ENCODE data around the gene POLR2L. TPM values are rescaled to one million over a fixed set of nuclear protein-coding genes. Genes with fewer than 3 reads are reported as not detected.

The POLR2L gene
- total and polyA plus RNA-seq, 2 experiments from 2014 or later, result 113 to 804 TPM

DNA sequence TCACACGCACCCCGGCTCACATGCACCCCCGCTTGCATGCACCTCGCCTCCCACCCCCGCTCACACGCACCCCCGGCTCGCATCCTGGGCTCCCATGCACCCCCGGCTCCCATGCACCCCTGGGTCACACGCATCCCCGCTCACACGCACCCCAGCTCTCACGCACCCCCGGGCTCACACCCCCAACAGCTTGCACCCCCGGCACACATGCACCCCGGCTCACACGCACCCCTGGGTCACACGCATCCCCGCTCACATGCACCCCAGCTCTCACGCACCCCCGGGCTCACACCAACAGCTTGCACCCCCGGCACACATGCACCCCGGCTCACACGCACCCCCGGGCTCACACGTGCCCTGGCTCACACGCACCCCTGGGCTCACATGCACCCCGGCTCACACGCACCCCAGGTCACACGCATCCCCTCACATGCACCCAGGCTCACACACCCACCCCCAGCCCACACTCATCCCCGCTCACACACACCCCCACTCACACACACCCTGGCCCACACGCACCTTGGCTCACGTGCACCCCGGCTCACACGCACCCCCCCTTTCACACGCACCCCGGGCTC lies 16.5 kb upstream of the POLR2L start:
- Histone ChIP-seq H3K9me2 (ENCODE audit: insufficient read depth) (no peaks in the 10 kb centered on the region), H3K79me2 (ENCODE audit: insufficient read depth) (0 out of 2 replicates have a peak, but pooled peaks cover 5% of the 10 kb centered on the region), H3K36me3 (ENCODE audit: low read depth) (no peaks in the 10 kb centered on the region), H3K4me2 (ENCODE audit: unreplicated experiment) (no peak overlapping the region), H3K4me3 (no peak overlapping the region), H3K27ac (no peak overlapping the region), H3F3A (ENCODE audit: insufficient read depth) (no peaks in the 10 kb centered on the region), H3K9ac (no peak overlapping the region), H4K20me1 (ENCODE audit: insufficient read depth) (no peaks in the 10 kb centered on the region), H3K9me3 (ENCODE audit: low read depth) (no peaks in the 10 kb centered on the region), H2AFZ (no peak overlapping the region), H3K4me1 (ENCODE audit: insufficient read depth) (0 out of 2 replicates have a peak, but pooled peaks cover 7% of the 10 kb centered on the region), H3K27me3 (replicated peaks; ENCODE audit: insufficient read depth) (no peaks in the 10 kb centered on the region)
- in situ Hi-C loops (cut with MboI), result no loop called here
- TF ChIP-seq EZH2 (IDR thresholded peaks at IDR 0.05; ENCODE audit: insufficient read depth, poor library complexity, severe bottlenecking) (no peak), EZH2phosphoT487 (IDR thresholded peaks at IDR 0.05; ENCODE audit: insufficient read depth, low read depth) (no peak)
- WGBS, 2 experiments (ENCODE audit: low coverage in 1 of 2, low lambda C conversion rate in 2 of 2, missing lambda C conversion rate in 2 of 2), result 78 to 93% methylated on average over 3 to 37 of the region's 37 CpGs
- DNase-seq, result no peak

DNA sequence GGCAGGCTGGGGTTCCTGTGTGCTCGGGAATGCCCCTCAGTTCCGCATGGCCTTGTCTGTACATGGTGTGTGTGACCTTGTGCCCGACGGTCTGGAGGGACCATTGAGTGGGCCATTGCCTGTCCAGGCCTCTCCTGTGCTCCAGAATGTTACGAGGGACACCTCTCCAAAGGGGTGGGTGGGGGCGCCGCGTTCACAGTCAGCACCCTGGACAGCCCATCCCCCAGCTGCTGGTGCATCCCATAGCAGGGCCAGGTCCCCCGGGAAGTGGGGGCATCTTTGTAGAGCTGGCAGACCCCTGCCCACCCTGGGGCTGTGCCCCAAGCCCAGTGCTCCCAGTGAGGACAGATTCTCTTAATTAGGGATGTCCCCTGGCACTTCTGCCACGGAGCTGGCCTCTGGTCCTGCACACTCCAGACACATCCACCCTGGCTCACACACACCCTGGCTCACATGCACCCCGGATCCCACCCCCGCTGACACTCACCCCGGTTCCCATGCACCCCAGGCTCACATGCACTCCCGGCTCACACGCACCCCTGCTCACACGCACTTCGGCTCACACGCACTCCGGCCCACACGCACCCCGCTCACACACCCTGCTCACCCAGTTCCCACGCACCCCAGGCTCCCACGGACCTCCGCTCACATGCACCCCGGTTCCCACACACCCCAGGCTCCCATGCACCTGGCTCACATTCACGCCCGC lies 15.9 kb upstream of the POLR2L start:
- H3K4me3 ChIP-seq, result no peak overlapping the region
- WGBS, 2 experiments (ENCODE audit: low coverage in 1 of 2, low lambda C conversion rate in 2 of 2, missing lambda C conversion rate in 2 of 2), result 80 to 89% methylated on average over 25 to 27 of the region's 27 CpGs
- in situ Hi-C loops (cut with MboI), result no loop called here
- H3K4me2 ChIP-seq (ENCODE audit: unreplicated experiment), result no peak overlapping the region
- no peak overlapping the region for H3K27ac ChIP-seq
- H3K79me2 ChIP-seq (ENCODE audit: insufficient read depth), result 0 out of 2 replicates have a peak, but pooled peaks cover 5% of the 10 kb centered on the region
- H3K9me3 ChIP-seq (ENCODE audit: low read depth), result no peaks in the 10 kb centered on the region
- H3K36me3 ChIP-seq (ENCODE audit: low read depth), result no peaks in the 10 kb centered on the region
- H3F3A ChIP-seq (ENCODE audit: insufficient read depth), result no peaks in the 10 kb centered on the region
- no peak overlapping the region for H3K9ac ChIP-seq
- DNase-seq, result no peak
- H3K9me2 ChIP-seq (ENCODE audit: insufficient read depth), result no peaks in the 10 kb centered on the region
- no peak overlapping the region for H2AFZ ChIP-seq
- H3K4me1 ChIP-seq (ENCODE audit: insufficient read depth), result 0 out of 2 replicates have a peak, but pooled peaks cover 7% of the 10 kb centered on the region
- TF ChIP-seq EZH2phosphoT487 (IDR thresholded peaks at IDR 0.05; ENCODE audit: insufficient read depth, low read depth) (no peak), EZH2 (IDR thresholded peaks at IDR 0.05; ENCODE audit: insufficient read depth, poor library complexity, severe bottlenecking) (no peak)
- H4K20me1 ChIP-seq (ENCODE audit: insufficient read depth), result no peaks in the 10 kb centered on the region
- no peaks in the 10 kb centered on the region for H3K27me3 ChIP-seq (replicated peaks; ENCODE audit: insufficient read depth)

DNA sequence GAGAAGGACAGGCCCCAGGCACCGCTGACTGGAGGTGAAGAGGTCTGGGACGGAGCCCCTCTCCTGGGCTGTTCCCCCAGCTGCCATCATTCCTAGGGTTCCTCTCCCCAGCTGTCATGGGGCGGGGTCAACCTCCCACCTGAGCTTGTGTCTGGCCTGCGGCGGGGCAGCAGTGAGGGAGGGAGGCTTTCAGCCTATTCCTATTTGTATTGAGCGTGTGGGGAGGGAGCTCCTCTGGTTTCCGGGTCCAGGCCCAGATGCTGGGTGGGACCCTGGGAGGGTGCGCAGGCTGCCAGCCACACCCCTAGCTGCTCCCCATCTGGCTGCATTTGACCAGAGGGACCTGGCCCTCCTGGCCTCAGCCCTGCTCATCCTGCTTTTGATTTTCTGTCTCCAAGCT lies 14.1 kb upstream of the POLR2L start:
- peaks cover 13% of the 10 kb centered on the region; the same call in 1 of the 2 replicates for H3K79me2 ChIP-seq (ENCODE audit: insufficient read depth)
- no peak overlapping the region for H3K27ac ChIP-seq
- no peak overlapping the region for H3K9ac ChIP-seq
- DNase-seq, result no peak
- no peaks in the 10 kb centered on the region for H4K20me1 ChIP-seq (ENCODE audit: insufficient read depth)
- no peaks in the 10 kb centered on the region for H3K9me2 ChIP-seq (ENCODE audit: insufficient read depth)
- no peak overlapping the region for H3K4me3 ChIP-seq
- TF ChIP-seq EZH2 (IDR thresholded peaks at IDR 0.05; ENCODE audit: insufficient read depth, poor library complexity, severe bottlenecking), result no peak
- no peak for TF ChIP-seq EZH2phosphoT487 (IDR thresholded peaks at IDR 0.05; ENCODE audit: insufficient read depth, low read depth)
- no peaks in the 10 kb centered on the region for H3K36me3 ChIP-seq (ENCODE audit: low read depth)
- no peaks in the 10 kb centered on the region for H3F3A ChIP-seq (ENCODE audit: insufficient read depth)
- 0 out of 2 replicates have a peak, but pooled peaks cover 7% of the 10 kb centered on the region for H3K4me1 ChIP-seq (ENCODE audit: insufficient read depth)
- no peak overlapping the region for H3K4me2 ChIP-seq (ENCODE audit: unreplicated experiment)
- no peak overlapping the region for H2AFZ ChIP-seq
- in situ Hi-C loops (cut with MboI), result no loop called here
- 74 to 84% methylated on average over 6 to 7 of the region's 8 CpGs for WGBS, 2 experiments (ENCODE audit: low coverage in 1 of 2, low lambda C conversion rate in 2 of 2, missing lambda C conversion rate in 2 of 2)
- no peaks in the 10 kb centered on the region for H3K9me3 ChIP-seq (ENCODE audit: low read depth)
- no peaks in the 10 kb centered on the region for H3K27me3 ChIP-seq (replicated peaks; ENCODE audit: insufficient read depth)

- in situ Hi-C loops (cut with MboI), result no loop called here
- Histone ChIP-seq H3K9me3 (ENCODE audit: low read depth) (no peaks in the 10 kb centered on the region), H3K4me2 (ENCODE audit: unreplicated experiment) (no peak overlapping the region), H3K4me1 (ENCODE audit: insufficient read depth) (0 out of 2 replicates have a peak, but pooled peaks cover 7% of the 10 kb centered on the region), H3K27me3 (replicated peaks; ENCODE audit: insufficient read depth) (no peaks in the 10 kb centered on the region), H3K9me2 (ENCODE audit: insufficient read depth) (no peaks in the 10 kb centered on the region), H3F3A (ENCODE audit: insufficient read depth) (no peaks in the 10 kb centered on the region), H3K9ac (no peak overlapping the region), H4K20me1 (ENCODE audit: insufficient read depth) (no peaks in the 10 kb centered on the region), H2AFZ (no peak overlapping the region), H3K79me2 (ENCODE audit: insufficient read depth) (peaks cover 13% of the 10 kb centered on the region; the same call in 1 of the 2 replicates), H3K4me3 (no peak overlapping the region), H3K27ac (no peak overlapping the region), H3K36me3 (ENCODE audit: low read depth) (no peaks in the 10 kb centered on the region)
- WGBS, 2 experiments (ENCODE audit: low coverage in 1 of 2, low lambda C conversion rate in 2 of 2, missing lambda C conversion rate in 2 of 2), result 73 to 84% methylated on average over 12 of the region's 12 CpGs
- DNase-seq, result no peak
- no peak for TF ChIP-seq EZH2phosphoT487 (IDR thresholded peaks at IDR 0.05; ENCODE audit: insufficient read depth, low read depth)
Observed at GRCh38 chr11:855796-856195, 13.5 kb upstream of the POLR2L start.

Measured in GM23248 (cell line).